Measurements from ENCODE around the gene SNX20. TPM values are rescaled to one million over a fixed set of nuclear protein-coding genes. Genes with fewer than 3 reads are reported as not detected.

The SNX20 gene
- polyA plus RNA-seq, 4 donors: 0.22 to 3.0 (median 1.3) TPM

DNA sequence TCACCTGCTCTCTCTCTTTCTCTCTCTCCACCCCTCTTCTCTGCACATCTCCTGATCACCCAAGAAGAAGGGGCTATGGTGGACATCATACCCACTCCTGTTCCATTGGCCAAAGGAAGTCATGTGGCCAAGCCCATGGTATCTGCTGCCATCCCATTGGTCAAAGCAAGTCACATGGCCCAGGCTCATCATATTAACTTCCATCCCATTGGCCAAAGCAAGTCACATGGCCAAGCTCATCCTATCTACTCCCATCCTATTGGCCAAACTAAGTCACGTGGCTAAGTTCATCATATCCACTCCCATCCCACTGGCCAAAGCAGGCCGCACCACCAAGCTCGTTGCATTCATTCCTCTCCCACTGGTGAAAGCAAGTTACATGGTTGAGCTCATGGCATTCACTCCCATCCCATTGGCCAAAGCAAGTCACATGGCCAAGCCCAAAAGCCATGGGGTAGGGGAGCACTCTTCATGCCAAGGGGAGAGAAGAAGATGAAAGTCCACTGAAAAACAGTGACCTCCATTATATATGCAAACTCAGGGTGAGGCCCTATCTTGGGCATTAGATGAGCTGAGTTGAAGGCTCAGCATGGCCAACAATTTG is 29.2 kb downstream of the SNX20 start:
- no peaks in the 10 kb centered on the region for H3K36me3 ChIP-seq (ENCODE audit: control insufficient read depth in 3 of 3, insufficient read depth in 2 of 3, low read depth in 1 of 3, low read length in 3 of 3)
- WGBS, 3 donors: 96 to 98% (median 97%) methylated on average over 3 of the region's 3 CpGs
- no peak overlapping the region for H3K27ac ChIP-seq (ENCODE audit: low read depth in 1 of 3, low read length in 2 of 3)
- FAIRE-seq (no peak), DNase-seq (no peak)
- peaks cover 0 to 1% (median 0%) of the 10 kb centered on the region in 3 donors for H3K27me3 ChIP-seq (ENCODE audit: control insufficient read depth in 3 of 3, insufficient read depth in 3 of 3, low read length in 3 of 3)
- no peaks in the 10 kb centered on the region for H3K4me1 ChIP-seq (ENCODE audit: control insufficient read depth in 3 of 3, insufficient read depth in 2 of 3, low read depth in 1 of 3, low read length in 2 of 3)
- H3K9me3 ChIP-seq (ENCODE audit: control insufficient read depth in 2 of 2, insufficient read depth in 1 of 2, low read depth in 1 of 2, low read length in 1 of 2): no peaks in the 10 kb centered on the region
- H3K4me3 ChIP-seq (ENCODE audit: low read depth in 1 of 3, low read length in 3 of 3): no peak overlapping the region

DNA sequence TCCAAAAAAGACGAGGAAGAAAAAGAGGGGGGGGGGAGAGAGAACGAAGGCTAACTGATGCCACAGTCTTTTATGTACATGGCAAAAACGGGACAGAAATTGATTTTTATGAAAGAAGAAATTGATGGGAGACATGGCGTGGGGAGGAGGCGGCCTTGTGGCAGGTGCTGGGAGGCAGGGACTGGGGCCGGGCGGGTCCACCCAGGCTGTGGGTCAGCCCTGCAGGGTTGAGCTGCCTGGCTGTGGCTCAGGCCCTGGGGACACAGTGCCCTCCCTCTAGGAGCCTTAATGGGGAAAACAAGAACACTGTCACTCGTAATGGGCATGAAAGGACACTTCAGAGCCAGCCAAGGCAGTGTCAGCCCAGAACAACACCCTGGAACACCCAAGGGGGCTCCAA is 34.8 kb downstream of the SNX20 start:
- 77 to 80% (median 80%) methylated on average over 8 of the region's 8 CpGs for WGBS, 3 donors
- peaks cover 0 to 1% (median 0%) of the 10 kb centered on the region in 3 donors for H3K27me3 ChIP-seq (ENCODE audit: control insufficient read depth in 3 of 3, insufficient read depth in 3 of 3, low read length in 3 of 3)
- H3K27ac ChIP-seq (ENCODE audit: low read depth in 1 of 3, low read length in 2 of 3): no peak overlapping the region
- DNase-seq: no peak
- FAIRE-seq: no peak
- no peaks in the 10 kb centered on the region for H3K9me3 ChIP-seq (ENCODE audit: control insufficient read depth in 2 of 2, insufficient read depth in 1 of 2, low read depth in 1 of 2, low read length in 1 of 2)
- no peak overlapping the region for H3K4me3 ChIP-seq (ENCODE audit: low read depth in 1 of 3, low read length in 3 of 3)
- H3K36me3 ChIP-seq (ENCODE audit: control insufficient read depth in 3 of 3, insufficient read depth in 2 of 3, low read depth in 1 of 3, low read length in 3 of 3): peaks cover 0 to 2% (median 0%) of the 10 kb centered on the region in 3 donors
- no peaks in the 10 kb centered on the region for H3K4me1 ChIP-seq (ENCODE audit: control insufficient read depth in 3 of 3, insufficient read depth in 2 of 3, low read depth in 1 of 3, low read length in 2 of 3)

DNA sequence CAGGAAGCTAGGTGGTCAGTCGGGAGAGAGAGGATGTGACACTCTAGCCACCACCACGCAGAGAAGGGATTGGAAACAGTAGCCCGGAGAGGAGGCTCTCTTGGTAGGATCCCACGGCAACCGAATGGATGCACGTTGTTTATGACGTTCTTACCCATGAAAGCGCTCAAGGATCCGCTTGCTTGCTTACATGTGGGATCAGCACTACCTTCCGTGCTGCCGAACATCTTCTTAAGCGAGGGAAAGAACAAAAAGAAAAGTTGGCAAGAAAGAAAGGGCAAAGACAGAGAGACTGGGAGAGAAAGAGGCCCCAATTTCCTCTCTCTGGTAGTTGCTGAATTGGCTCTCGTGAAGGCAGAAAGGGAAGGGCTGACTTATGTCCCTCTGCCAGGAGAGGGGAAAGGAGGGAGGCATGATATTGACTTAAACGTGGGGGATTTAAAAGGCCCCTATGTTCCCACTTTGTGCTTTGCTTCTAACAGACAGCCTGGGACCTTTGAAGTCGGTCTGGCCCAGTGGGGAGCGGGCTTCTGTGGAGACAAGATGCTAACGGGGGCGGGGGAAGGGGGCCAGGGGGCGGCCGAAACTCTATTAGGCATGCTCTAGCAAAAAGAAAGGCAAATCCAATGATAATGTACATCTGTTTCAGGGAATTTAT is 35.4 kb downstream of the SNX20 start:
- Histone ChIP-seq H3K4me1 (ENCODE audit: control insufficient read depth in 3 of 3, insufficient read depth in 2 of 3, low read depth in 1 of 3, low read length in 2 of 3) (no peaks in the 10 kb centered on the region), H3K36me3 (ENCODE audit: control insufficient read depth in 3 of 3, insufficient read depth in 2 of 3, low read depth in 1 of 3, low read length in 3 of 3) (peaks cover 0 to 2% (median 0%) of the 10 kb centered on the region in 3 donors), H3K4me3 (ENCODE audit: low read depth in 1 of 3, low read length in 3 of 3) (no peak overlapping the region), H3K27me3 (ENCODE audit: control insufficient read depth in 3 of 3, insufficient read depth in 3 of 3, low read length in 3 of 3) (peaks cover 0 to 1% (median 0%) of the 10 kb centered on the region in 3 donors), H3K9me3 (ENCODE audit: control insufficient read depth in 2 of 2, insufficient read depth in 1 of 2, low read depth in 1 of 2, low read length in 1 of 2) (no peaks in the 10 kb centered on the region), H3K27ac (ENCODE audit: low read depth in 1 of 3, low read length in 2 of 3) (no peak overlapping the region)
- DNase-seq (no peak), FAIRE-seq (no peak)
- WGBS, 3 donors: 77 to 87% (median 87%) methylated on average over 20 of the region's 20 CpGs

GRCh38 chr16:50644729-50645128 is 36.4 kb downstream of the SNX20 start:
- Histone ChIP-seq H3K9me3 (ENCODE audit: control insufficient read depth in 2 of 2, insufficient read depth in 1 of 2, low read depth in 1 of 2, low read length in 1 of 2) (no peaks in the 10 kb centered on the region), H3K4me1 (ENCODE audit: control insufficient read depth in 3 of 3, insufficient read depth in 2 of 3, low read depth in 1 of 3, low read length in 2 of 3) (no peaks in the 10 kb centered on the region), H3K4me3 (ENCODE audit: low read depth in 1 of 3, low read length in 3 of 3) (no peak overlapping the region), H3K36me3 (ENCODE audit: control insufficient read depth in 3 of 3, insufficient read depth in 2 of 3, low read depth in 1 of 3, low read length in 3 of 3) (peaks cover 0 to 2% (median 0%) of the 10 kb centered on the region in 3 donors), H3K27me3 (ENCODE audit: control insufficient read depth in 3 of 3, insufficient read depth in 3 of 3, low read length in 3 of 3) (peaks cover 0 to 1% (median 0%) of the 10 kb centered on the region in 3 donors), H3K27ac (ENCODE audit: low read depth in 1 of 3, low read length in 2 of 3) (no peak overlapping the region)
- FAIRE-seq: no peak
- DNase-seq: peak in 1 of 2 donors; percentile 15
- 42 to 50% (median 48%) methylated on average over 6 of the region's 6 CpGs for WGBS, 3 donors

- no peaks in the 10 kb centered on the region for H3K9me3 ChIP-seq (ENCODE audit: control insufficient read depth in 2 of 2, insufficient read depth in 1 of 2, low read depth in 1 of 2, low read length in 1 of 2)
- FAIRE-seq: no peak
- H3K27me3 ChIP-seq (ENCODE audit: control insufficient read depth in 3 of 3, insufficient read depth in 3 of 3, low read length in 3 of 3): peaks cover 0 to 1% (median 0%) of the 10 kb centered on the region in 3 donors
- DNase-seq: no peak
- H3K4me1 ChIP-seq (ENCODE audit: control insufficient read depth in 3 of 3, insufficient read depth in 2 of 3, low read depth in 1 of 3, low read length in 2 of 3): no peaks in the 10 kb centered on the region
- WGBS, 3 donors: 90 to 93% (median 91%) methylated on average over 5 of the region's 5 CpGs
- no peak overlapping the region for H3K27ac ChIP-seq (ENCODE audit: low read depth in 1 of 3, low read length in 2 of 3)
- H3K36me3 ChIP-seq (ENCODE audit: control insufficient read depth in 3 of 3, insufficient read depth in 2 of 3, low read depth in 1 of 3, low read length in 3 of 3): peaks cover 0 to 2% (median 0%) of the 10 kb centered on the region in 3 donors
- no peak overlapping the region for H3K4me3 ChIP-seq (ENCODE audit: low read depth in 1 of 3, low read length in 3 of 3)
Observed at GRCh38 chr16:50644245-50644644, 36.9 kb downstream of the SNX20 start.

DNA sequence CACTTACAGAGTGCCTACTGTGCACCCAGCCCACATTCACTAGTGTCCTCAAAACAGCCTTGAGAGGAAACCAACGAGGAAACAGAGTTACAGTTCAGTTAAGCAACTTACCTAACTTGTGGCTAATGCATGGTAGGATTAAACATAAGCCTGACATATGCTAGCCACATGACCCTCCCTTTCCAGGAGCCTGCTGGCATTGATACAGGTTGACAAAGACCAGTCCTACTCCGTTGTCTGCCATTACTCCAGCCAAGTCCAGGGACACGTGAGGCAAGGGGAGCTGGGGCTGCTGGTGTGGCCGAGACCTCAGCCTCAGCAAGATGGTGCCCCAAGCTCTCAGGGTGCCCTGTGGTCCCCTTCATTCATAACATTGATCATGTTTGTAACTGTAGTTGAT is 37.9 kb downstream of the SNX20 start:
- no peak overlapping the region for H3K27ac ChIP-seq (ENCODE audit: low read depth in 1 of 3, low read length in 2 of 3)
- no peaks in the 10 kb centered on the region for H3K9me3 ChIP-seq (ENCODE audit: control insufficient read depth in 2 of 2, insufficient read depth in 1 of 2, low read depth in 1 of 2, low read length in 1 of 2)
- no peak for DNase-seq
- 77 to 85% (median 78%) methylated on average over 4 of the region's 4 CpGs for WGBS, 3 donors
- no peak overlapping the region for H3K4me3 ChIP-seq (ENCODE audit: low read depth in 1 of 3, low read length in 3 of 3)
- H3K36me3 ChIP-seq (ENCODE audit: control insufficient read depth in 3 of 3, insufficient read depth in 2 of 3, low read depth in 1 of 3, low read length in 3 of 3): peaks cover 0 to 2% (median 0%) of the 10 kb centered on the region in 3 donors
- no peak for FAIRE-seq
- H3K4me1 ChIP-seq (ENCODE audit: control insufficient read depth in 3 of 3, insufficient read depth in 2 of 3, low read depth in 1 of 3, low read length in 2 of 3): no peaks in the 10 kb centered on the region
- peaks cover 0 to 1% (median 0%) of the 10 kb centered on the region in 3 donors for H3K27me3 ChIP-seq (ENCODE audit: control insufficient read depth in 3 of 3, insufficient read depth in 3 of 3, low read length in 3 of 3)

DNA sequence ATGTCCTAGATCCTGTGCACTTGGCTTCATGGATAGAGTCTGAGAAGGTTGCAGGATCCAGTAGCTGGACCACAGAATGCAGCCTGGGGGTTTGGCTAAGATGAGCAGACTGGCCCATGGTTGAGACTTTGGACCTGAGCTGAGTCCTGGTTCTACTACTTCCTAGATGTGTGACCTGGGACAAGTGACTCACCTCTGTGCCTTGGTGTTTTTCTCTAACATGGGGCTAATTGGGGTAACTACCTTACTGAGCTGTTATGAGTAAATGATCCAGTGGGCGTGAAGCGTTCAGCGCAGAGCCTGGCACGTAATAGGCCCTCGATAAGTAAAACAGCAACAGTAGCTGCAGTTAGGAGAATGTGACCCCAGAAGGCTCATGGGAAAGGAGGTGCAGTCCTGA is 38.8 kb downstream of the SNX20 start:
- Histone ChIP-seq H3K4me1 (ENCODE audit: control insufficient read depth in 3 of 3, insufficient read depth in 2 of 3, low read depth in 1 of 3, low read length in 2 of 3) (no peaks in the 10 kb centered on the region), H3K36me3 (ENCODE audit: control insufficient read depth in 3 of 3, insufficient read depth in 2 of 3, low read depth in 1 of 3, low read length in 3 of 3) (peaks cover 0 to 2% (median 0%) of the 10 kb centered on the region in 3 donors), H3K9me3 (ENCODE audit: control insufficient read depth in 2 of 2, insufficient read depth in 1 of 2, low read depth in 1 of 2, low read length in 1 of 2) (no peaks in the 10 kb centered on the region), H3K27ac (ENCODE audit: low read depth in 1 of 3, low read length in 2 of 3) (no peak overlapping the region), H3K4me3 (ENCODE audit: low read depth in 1 of 3, low read length in 3 of 3) (no peak overlapping the region), H3K27me3 (ENCODE audit: control insufficient read depth in 3 of 3, insufficient read depth in 3 of 3, low read length in 3 of 3) (no peaks in the 10 kb centered on the region)
- peak; percentile 12 to 32 for DNase-seq
- whole genome bisulfite sequencing, 3 donors: 27 to 75% (median 53%) methylated on average over 5 of the region's 5 CpGs
- FAIRE-seq: no peak

DNA sequence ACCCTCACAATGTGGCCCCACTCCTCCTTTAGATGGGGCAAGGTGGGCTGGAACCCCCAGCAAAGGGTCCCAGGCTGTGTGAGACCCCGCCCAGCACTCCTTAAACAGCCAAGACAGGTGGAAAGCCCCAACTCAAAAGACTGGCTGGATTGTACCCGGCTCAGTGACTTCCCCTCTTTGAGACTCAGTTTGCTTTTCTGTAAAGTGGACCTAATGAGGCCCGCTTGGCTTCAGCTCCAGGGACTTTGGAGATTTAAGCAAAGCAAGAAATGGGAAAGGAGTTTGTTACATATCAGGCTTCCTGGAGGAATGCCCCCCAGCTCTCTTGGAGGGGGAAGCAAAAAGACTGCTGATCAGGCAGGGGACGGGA is 39.3 kb downstream of the SNX20 start:
- no peaks in the 10 kb centered on the region for H3K4me1 ChIP-seq (ENCODE audit: control insufficient read depth in 3 of 3, insufficient read depth in 2 of 3, low read depth in 1 of 3, low read length in 2 of 3)
- H3K4me3 ChIP-seq (ENCODE audit: low read depth in 1 of 3, low read length in 3 of 3): no peak overlapping the region
- H3K27ac ChIP-seq (ENCODE audit: low read depth in 1 of 3, low read length in 2 of 3): no peak overlapping the region
- peaks cover 0 to 2% (median 0%) of the 10 kb centered on the region in 3 donors for H3K36me3 ChIP-seq (ENCODE audit: control insufficient read depth in 3 of 3, insufficient read depth in 2 of 3, low read depth in 1 of 3, low read length in 3 of 3)
- WGBS, 3 donors: 89 to 94% (median 92%) methylated on average over 4 of the region's 4 CpGs
- H3K27me3 ChIP-seq (ENCODE audit: control insufficient read depth in 3 of 3, insufficient read depth in 3 of 3, low read length in 3 of 3): no peaks in the 10 kb centered on the region
- no peak for DNase-seq
- no peak for FAIRE-seq
- no peaks in the 10 kb centered on the region for H3K9me3 ChIP-seq (ENCODE audit: control insufficient read depth in 2 of 2, insufficient read depth in 1 of 2, low read depth in 1 of 2, low read length in 1 of 2)
